Measurements from ENCODE around the gene MCRS1.
A peak's percentile ranks its signal among the peaks of the same experiment; 100 is the strongest.
"Not testable (repeated sequence)": the region's sequence is repeated elsewhere in the genome, so short reads cannot be mapped to it uniquely, and the experiment has no call there.

Gene MCRS1, protein sequence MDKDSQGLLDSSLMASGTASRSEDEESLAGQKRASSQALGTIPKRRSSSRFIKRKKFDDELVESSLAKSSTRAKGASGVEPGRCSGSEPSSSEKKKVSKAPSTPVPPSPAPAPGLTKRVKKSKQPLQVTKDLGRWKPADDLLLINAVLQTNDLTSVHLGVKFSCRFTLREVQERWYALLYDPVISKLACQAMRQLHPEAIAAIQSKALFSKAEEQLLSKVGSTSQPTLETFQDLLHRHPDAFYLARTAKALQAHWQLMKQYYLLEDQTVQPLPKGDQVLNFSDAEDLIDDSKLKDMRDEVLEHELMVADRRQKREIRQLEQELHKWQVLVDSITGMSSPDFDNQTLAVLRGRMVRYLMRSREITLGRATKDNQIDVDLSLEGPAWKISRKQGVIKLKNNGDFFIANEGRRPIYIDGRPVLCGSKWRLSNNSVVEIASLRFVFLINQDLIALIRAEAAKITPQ
- total RNA-seq: 30.0 to 70.1 (median 50.5) reads per million in 18 experiments

DNA sequence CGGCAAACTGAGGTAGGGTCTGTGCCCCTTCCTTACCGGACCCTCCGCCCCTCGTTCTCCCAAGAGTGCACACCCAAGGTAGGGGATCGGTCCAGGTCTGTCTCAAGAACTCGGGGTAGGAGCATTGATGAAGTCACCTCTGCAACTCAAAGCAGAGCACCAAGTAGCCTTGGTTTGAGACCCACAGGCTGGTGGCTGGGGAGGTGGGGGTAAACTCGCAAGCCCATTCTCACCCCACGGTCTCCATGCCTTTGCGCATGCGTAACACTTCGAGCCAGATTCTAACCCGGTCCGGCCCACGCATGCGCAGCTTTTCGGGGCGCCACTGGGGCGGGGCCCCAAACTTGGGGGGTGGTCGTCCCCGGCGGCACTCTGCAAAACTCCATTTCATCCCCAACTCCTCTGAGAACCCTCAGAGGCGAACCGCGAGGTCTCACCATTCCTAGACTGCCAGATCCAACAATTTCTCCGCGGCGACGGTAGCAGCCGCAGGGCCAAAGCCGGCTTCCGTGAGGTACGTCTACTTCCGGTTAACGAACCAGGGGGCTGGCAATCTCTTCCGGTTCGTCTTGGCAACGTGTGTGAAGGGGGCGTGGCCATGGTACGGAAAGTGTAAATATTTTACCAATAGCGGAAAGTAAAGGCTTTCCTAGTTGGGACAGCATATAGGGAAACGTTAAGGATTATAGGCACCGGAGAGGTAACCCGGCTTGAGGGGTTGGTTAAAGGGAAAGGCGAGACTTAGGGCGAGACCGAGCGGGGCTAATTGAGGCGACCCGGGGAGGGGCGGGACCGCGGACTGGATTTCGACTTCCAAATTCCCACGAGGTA, at the start of gene MCRS1:
Gene MCRS1, minus strand, starts transcription at position 532 of the 831 bp plus-strand sequence. CDS start 1,411 bp downstream, outside the sequence.
- peak; percentile 91 to 94 for DNase-seq

DNA sequence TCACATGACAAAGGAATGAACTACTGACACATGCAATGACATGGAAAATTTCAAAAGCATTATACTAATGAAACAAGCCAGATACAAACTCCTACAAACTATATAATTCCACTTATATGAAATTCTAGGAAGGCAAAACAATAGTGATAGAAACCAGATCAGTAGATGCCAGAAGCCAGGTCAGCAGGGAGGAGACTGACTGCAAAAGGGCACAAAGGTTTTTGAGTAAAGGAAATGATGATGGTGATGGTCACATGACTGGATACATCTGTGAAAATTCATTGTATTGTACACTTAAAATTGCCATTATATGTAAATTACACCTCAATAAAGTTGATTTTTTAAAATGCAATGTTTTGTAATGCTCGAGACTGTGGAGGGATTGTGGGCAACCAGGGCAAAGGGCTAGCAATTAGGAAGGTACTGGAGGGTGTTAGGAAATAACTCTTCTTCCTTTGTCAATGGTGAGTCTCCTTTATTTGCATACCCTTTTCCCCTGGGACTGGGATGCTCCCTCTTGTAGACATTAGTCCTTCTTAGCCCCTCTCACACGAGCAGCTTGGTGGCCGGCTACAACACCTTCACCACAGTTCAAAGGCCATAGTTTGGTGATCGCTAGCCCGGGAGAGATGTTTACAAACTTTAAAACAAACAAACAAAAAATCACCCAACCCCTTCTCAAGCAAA, 48.7 kb upstream of the MCRS1 start:
- no peak for DNase-seq

DNA sequence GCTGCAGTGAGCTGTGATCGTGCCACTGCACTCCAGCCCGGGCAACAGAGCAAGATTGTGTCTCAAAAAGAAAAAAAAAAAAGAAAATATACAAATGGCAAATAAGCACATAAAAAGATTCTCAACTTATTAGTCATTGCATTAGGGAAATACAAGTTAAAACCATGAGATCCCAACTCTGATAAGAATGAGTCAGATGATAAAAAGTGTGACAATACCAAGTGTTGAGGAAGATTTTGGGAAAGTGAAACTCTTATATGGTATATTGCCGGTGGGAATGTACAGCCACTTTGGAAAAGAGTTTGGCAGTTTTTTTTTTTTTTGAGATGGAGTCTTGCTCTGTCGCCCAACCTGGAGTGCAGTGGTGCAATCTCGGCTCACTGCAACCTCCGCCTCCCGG, 47.8 kb upstream of the MCRS1 start:
- DNase-seq: no peak

DNA sequence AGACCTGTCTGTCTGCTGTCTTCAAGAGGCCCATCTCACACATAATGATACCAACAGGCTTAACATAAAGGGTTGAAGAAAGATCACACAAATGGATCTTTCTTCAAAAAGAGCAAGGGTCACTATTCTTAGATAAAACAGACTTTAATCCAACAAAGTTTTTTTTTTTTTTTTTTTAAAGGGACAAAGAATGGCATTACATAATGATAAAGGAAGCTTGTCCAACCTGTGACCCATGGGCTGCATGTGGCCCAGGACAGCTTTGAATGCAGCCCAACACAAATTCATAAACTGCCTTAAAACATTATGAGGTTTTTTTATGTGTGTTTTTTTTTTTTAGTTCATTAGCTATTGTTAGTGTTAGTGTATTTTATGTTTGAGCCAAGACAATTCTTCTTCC, 44.3 kb upstream of the MCRS1 start:
- DNase-seq: no peak

DNA sequence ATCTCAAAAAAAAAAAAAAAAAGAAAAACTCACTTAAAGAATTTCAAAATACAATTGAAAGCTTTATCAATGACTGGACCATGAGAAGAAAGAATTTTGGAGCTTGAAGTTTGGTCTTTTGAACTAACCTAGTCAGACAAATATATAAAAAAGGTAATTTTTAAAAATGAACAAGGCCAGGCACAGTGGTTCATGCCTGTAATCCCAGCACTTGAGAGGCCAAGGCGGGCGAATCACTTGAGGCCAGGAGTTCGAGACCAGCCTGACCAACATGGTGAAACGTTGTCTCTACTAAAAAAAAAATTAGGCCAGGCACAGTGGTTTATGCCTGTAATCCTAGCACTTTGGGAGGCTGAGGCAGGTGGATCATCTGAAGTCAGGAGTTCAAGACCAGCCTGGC, 42.8 kb upstream of the MCRS1 start:
- not testable (repeated sequence) for DNase-seq

DNA sequence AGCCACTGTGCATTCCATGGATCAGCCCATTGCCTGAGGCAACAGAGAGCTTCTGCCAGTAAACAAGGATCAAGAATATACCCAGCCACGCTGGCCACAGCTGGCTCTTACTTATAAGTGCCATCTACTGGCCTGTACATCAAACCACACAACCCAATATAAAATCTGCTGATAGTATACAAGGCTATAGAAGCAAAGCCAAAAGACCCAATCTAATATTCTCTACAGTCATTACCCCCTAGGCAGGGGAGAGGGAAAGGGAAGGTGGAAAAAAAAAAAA, 41.9 kb upstream of the MCRS1 start:
- DNase-seq: no peak

DNA sequence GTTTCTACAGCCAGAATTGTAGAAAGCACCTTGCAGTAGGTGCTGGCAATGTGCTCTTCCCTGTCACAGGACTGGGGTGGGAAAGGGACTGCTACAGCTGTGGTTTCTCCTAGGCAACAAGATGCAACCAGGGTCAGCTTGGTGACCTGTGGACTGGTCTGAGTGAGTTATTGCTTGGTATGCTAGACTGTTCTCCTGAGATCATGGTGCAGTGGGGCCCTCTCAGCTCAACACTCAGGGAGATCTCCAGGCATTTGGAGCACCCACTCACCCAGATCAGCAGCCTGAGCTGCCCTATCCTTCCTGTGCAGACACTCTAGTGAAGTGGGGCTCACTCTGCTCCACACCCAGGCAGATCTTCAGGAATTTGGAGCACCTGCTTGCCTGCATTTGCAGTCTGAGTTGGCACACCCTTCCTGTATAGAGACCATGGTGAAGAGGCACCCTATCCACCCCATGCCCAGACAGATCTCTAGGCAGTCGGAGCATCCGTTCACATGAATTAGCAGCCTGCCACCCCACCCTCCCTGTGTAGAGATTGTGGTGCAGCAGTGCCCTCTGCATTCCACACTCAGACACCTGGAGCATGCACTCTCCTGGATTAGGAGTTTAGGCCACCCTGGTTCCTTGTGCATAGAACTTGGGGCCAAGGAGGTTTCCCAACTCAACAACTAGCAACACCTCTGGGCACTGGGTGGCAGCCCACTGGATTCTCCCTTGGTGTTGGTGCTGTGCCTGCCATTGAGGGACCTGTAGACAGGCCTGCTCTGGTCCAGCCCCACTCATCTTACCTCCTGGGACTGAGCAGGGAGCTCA, 41.3 kb upstream of the MCRS1 start:
- no peak for DNase-seq

DNA sequence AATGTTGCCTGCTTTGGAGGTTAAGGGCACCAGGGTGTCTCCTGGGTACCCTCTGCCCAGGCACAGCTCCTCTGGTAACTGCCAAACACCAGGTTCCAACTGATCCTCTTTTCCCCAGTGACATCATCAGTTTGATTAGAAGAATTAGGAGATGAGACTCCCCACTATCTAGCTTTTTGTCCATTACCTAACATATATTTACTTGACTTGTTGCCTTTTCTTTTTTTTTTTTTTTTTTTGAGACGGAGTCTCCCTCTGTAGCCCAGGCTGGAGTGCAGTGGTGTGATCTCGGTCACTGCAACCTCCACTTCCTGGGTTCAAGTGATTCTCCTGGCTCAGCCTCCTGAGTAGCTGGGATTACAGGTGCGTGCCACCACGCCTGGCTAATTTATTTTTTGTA, 37.6 kb upstream of the MCRS1 start, which contains the start of gene FAM186B:
Gene FAM186B, minus strand, starts transcription at position 101 of the 400 bp plus-strand sequence. CDS start 162 bp downstream, outside the sequence.
- not testable (repeated sequence) for DNase-seq

DNA sequence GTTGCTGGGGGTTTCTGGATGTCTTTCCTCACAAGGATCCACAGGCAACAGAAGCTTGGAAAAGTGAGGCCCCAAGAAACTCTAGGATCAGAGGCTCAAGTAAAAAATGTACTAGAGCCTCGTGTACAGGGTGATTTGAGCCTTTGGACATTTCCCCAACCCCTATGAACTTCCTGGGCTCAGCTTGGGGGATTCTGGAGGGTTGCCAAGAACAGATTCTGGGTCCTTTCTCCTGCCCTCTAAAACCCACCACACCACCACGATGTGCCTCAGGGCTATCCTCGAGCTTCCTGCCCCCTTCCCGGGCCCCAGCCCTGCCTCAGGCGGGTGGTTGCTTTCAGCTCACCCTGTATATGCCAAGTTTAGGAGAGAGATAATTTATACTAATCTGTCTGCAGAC, 36.9 kb upstream of the MCRS1 start:
- no peak for DNase-seq

DNA sequence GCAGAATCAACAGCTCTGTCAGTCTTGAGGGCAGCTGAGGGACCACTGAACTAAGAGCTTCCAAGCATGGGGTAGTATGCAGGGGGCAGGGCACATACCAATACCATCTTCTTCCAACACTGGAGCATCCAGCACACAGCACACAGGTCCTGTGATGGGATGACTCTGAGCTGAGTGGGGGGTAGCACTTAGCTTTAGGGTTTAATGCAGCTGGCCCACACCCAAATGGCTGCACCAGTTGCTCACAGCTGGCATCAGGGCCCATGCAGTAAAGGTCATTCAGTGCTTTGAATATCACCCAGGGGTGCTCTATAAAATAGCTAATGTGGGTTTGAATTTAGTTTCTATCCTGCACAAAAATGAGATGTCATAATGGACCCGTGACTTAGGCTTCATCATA, 35.8 kb upstream of the MCRS1 start:
- DNase-seq: no peak

DNA sequence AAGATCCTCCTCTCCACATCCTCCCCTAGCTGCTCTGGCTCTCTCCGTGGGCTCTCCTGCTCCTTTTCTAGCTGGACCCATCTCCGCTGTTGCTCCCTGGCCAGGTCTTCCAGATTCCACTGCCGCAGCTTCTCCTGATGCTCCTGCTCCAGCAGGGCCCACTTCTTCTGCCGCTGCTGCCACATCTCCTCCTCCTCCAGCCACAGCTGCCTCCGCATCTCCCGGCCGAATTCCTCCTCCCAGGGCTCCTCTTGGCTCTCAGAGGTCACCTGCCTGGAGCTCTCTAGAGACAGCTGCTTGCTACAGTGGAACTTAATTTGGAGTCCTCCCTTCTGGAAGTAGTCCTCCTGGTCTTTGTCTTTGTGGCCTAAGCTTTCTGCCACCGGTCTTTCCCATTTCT, 32.0 kb upstream of the MCRS1 start:
- DNase-seq: no peak

DNA sequence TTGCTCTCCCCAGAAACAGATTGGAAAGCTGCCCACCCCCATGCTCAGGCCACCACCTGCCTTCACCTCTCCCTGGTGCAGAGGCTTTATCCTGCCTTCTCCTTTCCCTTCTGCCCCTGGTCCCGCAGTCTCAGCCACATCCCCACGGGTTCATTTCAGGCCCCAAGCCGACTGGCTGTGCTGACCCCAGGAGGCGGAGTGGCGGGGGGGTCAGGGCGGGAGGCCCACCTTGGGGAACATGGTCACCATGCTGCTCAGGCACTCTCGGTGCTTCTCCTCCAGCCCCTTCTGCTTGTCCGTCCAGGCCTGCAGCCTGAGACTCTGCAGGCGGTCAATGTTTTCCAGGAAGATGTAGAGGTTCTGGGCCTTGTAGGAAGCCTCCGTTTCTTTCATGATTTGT, 30.6 kb upstream of the MCRS1 start:
- no peak for DNase-seq

DNA sequence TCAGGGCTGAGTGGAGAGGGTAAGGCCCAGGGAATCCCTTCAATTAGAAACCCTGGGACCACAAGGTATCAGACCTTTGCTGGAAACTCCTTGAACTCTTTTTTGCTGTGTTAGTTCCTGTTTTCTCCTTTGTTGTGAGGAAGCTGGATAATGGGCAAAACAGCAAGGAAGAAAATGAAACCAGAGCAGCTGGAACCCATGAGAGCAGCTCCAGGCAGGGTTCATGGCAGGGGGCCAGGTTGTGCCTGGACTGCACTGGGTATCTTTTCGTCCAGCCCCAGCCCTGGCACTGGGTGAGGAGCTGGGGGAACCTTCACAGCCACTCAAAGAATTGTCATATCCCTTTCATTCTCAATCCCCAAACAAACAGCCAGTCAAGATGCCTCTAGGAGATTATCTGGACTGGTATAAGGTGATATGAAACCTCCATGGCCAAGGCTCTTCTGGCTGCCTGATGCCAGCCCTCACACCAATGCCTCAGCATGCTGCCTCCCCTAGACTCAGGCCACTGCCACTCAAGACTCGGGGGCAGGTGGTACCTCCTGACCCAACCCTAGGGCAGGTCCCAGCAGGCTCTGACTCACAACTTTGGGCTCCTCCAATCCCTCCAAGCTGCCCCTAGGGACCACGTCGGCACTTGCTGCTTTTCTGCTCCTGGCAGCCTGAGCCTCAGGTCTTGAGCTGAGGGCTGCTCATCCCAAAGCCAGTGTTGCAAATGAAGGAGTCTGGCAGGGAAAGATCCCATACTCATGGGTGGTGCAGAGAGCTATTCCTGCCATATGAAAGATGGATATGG, 21.0 kb upstream of the MCRS1 start:
- peak in 1 of 2 donors; percentile 13 for DNase-seq

DNA sequence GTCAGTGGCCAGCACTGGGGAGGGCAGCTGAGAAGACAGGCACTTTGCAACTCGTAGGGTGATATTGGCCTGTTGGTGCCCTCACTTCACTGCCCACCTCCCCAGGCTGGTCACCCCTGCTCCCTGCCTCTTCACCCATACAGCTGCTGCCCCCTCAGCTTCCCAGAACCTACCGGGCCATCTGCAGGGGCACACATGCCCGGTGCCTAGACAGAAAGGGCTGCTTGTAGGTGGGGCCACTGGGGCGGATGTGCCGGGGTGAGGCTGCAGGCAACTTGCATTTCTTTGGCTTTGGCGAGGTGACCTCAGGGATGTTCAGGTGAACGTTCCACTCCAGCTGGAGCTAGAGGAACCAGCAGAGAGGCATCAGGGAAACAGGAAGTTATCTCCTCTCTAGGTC, 20.3 kb upstream of the MCRS1 start:
- no peak for DNase-seq

DNA sequence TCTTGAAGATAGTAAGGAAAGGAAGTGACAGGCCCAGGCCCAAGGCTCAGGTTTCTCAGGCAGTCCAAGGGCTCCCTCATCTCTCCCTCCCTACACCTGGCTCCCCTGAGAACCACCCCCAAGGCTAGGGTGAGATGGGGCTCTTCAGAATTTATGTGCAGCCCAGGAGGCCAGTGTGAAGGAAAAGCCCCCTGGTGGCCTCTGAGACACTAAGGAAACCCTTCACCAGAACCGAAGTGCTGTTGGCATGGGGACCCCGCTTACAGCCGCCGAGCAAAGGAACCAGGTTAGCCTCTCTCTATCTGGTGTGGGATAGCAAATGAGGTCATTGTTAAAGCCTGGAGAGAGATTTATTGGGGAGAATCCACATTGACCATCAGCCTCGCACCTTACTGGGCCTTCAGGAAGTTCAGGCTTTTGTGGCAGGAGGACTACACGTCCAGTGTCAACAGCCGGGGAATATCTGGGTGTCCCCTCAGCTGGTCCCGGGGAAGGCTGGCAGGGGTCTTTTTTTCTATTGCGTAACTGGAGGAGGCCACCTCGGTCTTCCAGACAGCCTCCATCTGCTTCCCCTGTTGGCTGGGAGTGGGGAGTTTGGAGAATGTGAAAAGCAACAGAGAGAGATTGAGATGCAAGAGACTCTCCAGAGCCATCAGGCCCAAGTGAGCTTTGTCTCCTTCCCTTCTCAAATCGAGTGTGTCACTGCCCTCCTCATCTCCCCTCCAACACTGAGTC, 19.4 kb upstream of the MCRS1 start:
- DNase-seq: no peak

DNA sequence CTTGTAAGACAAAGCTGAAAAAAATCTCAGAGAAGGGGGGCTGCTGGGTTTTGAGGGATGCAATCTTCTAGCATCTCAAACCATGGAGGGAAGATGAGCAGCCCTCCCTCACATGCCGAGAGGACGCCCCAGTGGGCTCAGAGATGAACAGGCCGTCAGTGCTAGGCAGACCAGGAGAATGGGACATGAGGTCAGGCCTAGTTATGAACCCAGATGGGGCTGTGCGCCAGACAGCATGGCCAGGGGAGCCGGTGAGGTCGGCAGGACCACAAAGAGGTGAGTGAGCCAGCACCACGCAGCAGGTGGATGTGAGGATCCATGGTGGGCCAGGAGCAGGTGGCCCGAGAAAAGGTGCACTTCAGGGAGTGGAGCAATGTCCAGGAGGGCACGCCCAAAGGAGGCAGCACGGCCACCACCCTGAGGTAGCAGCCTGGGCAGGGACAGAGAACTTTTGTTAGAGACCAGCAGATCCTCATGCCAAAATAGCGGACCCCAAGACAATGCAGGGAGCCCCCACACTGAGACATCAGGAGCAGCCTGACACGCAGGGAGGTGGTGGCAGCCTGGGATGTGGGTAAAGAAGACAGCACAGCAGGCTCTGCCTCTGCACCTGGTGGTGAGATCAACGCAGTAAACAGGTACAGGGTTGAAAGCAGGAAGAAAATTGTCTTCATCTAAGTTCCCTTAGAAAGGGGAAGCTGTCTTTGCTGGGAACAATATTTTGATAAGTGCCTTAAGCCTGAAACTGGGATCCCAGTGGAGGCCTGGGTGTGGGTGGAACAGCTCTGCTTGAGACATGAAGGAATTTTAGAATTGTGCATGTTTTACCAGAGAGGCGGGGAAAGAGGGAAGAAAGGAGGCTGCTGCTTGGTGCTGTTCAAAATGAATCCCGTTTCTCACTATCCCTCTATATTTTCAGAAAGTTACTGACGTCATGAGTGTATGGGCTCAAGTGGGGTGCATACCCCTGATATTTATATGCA, 17.8 kb upstream of the MCRS1 start:
- DNase-seq: no peak

DNA sequence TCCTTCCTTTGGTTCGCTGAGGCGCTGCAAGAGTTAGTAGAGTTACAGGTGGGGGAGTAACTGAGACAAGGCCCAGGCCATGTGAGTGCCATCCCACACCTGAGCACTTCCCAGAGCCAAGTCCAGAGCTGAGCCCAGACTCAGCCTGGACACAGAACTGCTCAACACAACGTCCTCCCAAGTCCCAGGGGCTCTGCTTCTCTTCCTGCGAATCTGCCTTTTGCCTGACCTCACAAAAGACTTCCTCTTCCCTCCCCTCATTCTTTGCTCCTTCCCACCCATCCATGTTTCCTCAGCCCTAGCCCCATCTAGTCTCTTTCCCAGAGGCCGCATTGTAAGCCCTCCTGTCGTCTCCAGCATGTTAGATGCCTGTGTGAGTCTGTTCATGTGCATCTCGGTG, 16.6 kb upstream of the MCRS1 start:
- no peak for DNase-seq

DNA sequence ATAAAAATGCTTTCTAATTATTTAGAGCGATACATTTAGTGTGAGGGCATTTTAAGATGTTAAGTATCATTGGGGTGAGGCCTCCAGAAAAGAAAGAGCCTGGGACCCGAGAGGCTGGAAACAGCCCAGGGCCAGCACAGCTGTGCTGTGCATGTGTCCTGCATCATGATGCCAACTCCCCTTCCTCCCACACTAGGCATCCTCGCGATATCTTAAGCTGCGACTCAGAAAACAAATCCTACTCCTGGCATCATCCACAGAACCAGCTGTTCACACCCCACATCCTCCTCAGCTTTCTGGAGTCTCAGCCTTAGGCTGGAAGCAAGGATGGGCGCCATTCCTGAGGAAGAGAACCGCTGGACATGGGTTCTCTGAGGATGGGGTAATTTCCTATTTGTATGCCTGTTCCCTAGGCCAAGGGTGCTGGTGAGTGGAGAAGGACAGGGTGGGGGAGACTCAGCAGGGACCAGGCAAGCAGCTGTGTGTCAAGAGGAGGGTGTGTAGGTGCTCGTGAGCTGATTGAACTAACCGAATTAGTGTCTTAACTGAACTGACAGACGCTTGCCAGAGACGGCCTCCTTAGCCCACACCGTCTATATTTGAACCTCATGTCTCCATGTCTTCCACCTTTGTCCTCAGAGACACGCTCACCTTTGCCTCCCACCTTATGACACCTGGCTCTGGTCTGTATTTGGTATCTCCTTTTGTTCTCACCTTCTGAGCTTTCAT, 15.6 kb upstream of the MCRS1 start:
- DNase-seq: no peak

DNA sequence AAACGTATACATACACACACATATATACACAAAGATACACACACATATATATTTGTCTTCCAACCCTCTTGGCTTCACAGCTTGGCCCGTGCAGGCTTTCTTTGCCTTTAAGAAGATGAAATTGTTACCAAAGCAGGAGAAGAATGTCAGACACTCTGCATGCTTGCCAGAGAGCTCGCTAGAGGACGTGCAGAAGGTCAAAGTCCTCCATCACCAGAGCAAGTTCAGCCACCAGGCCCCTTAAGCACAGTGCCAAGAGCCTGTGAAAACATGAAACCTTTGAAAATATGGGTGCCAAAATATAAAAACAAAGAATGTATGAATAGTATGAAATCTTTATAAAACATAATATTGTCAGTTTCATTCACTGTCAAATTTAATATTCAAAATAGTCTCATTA, 14.9 kb upstream of the MCRS1 start:
- DNase-seq: no peak

Measured in inflammatory macrophage (primary cell).